WTC11 (cell line): Measurements from ENCODE around the gene GPR39. TPM values are rescaled to one million over a fixed set of nuclear protein-coding genes. Genes with fewer than 3 reads are reported as not detected.

ENCODE experiments used
- ATAC-seq: fragments of 200-7000 bp; cut with Tn5 transposase; 2 replicates; pipeline ENCODE4 v1.10.0; 2021; ENCODE audit warnings: mild to moderate bottlenecking, moderate library complexity
- CTCF ChIA-PET: fragments of 300-600 bp; sonication (Branson Sonifier 250); formaldehyde crosslinking; loops from one replicate; lab custom pipeline; 2021; ENCODE audit warnings: antibody characterized with exemption; lab: Charles Lee
- POLR2A ChIA-PET: fragments of 350-600 bp; sonication (Branson Sonifier 250); formaldehyde crosslinking; loops from one replicate; lab custom pipeline; 2021; ENCODE audit warnings: antibody characterized with exemption; lab: Charles Lee
- DNase-seq: peaks from one replicate; pipeline ENCODE4 v3.0.0; 2021; ENCODE audit warnings: low spot score
- H3K27ac Mint-ChIP-seq: 2 replicates; pipeline ENCODE4 v1.8.0; 2021; ENCODE audit warnings: mixed read lengths
- H3K27me3 Mint-ChIP-seq: 2 replicates; pipeline ENCODE4 v1.8.0; 2021; ENCODE audit warnings: low read depth, mild to moderate bottlenecking, moderate library complexity, mixed read lengths
- H3K36me3 Mint-ChIP-seq: 2 replicates; pipeline ENCODE4 v1.8.0; 2021; ENCODE audit warnings: mixed read lengths
- H3K4me1 Mint-ChIP-seq: 2 replicates; pipeline ENCODE4 v1.8.0; 2022; ENCODE audit warnings: mixed read lengths
- H3K4me3 Mint-ChIP-seq: 2 replicates; pipeline ENCODE4 v1.8.0; 2021; ENCODE audit warnings: mild to moderate bottlenecking, moderate library complexity, mixed read lengths
- H3K9me3 Mint-ChIP-seq: 2 replicates; pipeline ENCODE4 v1.8.0; 2021; ENCODE audit warnings: mixed read lengths
- E2F1 ChIP-seq: sonication (generic); formaldehyde crosslinking; IDR thresholded peaks from 2 replicates; pipeline ENCODE4 v1.8.0; 2022; ENCODE audit warnings: mild to moderate bottlenecking, missing genetic modification reagents
- ELF4 ChIP-seq: sonication (generic); formaldehyde crosslinking; IDR thresholded peaks from 2 replicates; pipeline ENCODE4 v1.8.1; 2022; ENCODE audit warnings: low read depth, mild to moderate bottlenecking, moderate library complexity, missing genetic modification reagents
- EMX1 ChIP-seq: fragments of 250-450 bp; sonication (Bioruptor Pico); IDR thresholded peaks from 2 replicates; pipeline ENCODE4 v1.8.0; 2021; ENCODE audit warnings: mild to moderate bottlenecking
- ESRRA ChIP-seq: sonication (generic); formaldehyde crosslinking; IDR thresholded peaks from 2 replicates; pipeline ENCODE4 v1.8.1; 2022; ENCODE audit warnings: mild to moderate bottlenecking, missing genetic modification reagents, borderline replicate concordance
- FOXK1 ChIP-seq: sonication (generic); formaldehyde crosslinking; IDR thresholded peaks from 2 replicates; pipeline ENCODE4 v1.8.0; 2022; ENCODE audit warnings: mild to moderate bottlenecking, moderate library complexity, missing genetic modification reagents
- GRHL2 ChIP-seq: fragments of 250-450 bp; sonication (Bioruptor Pico); IDR thresholded peaks from 2 replicates; pipeline ENCODE4 v1.8.0; 2022; ENCODE audit warnings: mild to moderate bottlenecking, moderate library complexity; ENCODE audit not compliant: insufficient replicate concordance, severe bottlenecking
- KAT7 ChIP-seq: sonication (generic); formaldehyde crosslinking; IDR thresholded peaks from 2 replicates; pipeline ENCODE4 v1.8.1; 2023; ENCODE audit warnings: missing genetic modification reagents, mild to moderate bottlenecking, borderline replicate concordance
- MLX ChIP-seq: sonication (generic); formaldehyde crosslinking; IDR thresholded peaks from 2 replicates; pipeline ENCODE4 v1.8.1; 2023; ENCODE audit warnings: mild to moderate bottlenecking, missing genetic modification reagents, moderate library complexity
- NFYB ChIP-seq: sonication (generic); formaldehyde crosslinking; conservative IDR thresholded peaks from 2 replicates; pipeline ENCODE4 v1.8.0; 2022; ENCODE audit warnings: low read depth, missing genetic modification reagents
- NR1H2 ChIP-seq: sonication (generic); formaldehyde crosslinking; IDR thresholded peaks from 2 replicates; pipeline ENCODE4 v1.9.0; 2021; ENCODE audit warnings: mild to moderate bottlenecking, moderate library complexity, missing genetic modification reagents
- NR3C1 ChIP-seq: sonication (generic); formaldehyde crosslinking; conservative IDR thresholded peaks from 2 replicates; pipeline ENCODE4 v1.8.1; 2023; ENCODE audit warnings: low read depth, mild to moderate bottlenecking, missing genetic modification reagents
- PREB ChIP-seq: sonication (generic); formaldehyde crosslinking; IDR thresholded peaks from 2 replicates; pipeline ENCODE4 v1.8.1; 2022; ENCODE audit warnings: mild to moderate bottlenecking, missing genetic modification reagents, moderate library complexity, borderline replicate concordance
- ZBTB21 ChIP-seq: sonication (generic); formaldehyde crosslinking; IDR thresholded peaks from 2 replicates; pipeline ENCODE4 v1.8.1; 2023; ENCODE audit warnings: mild to moderate bottlenecking, missing genetic modification reagents, borderline replicate concordance
- ZSCAN18 ChIP-seq: fragments of 250-450 bp; sonication (Bioruptor Pico); IDR thresholded peaks from 2 replicates; pipeline ENCODE4 v2.1.2; 2022; ENCODE audit warnings: mild to moderate bottlenecking, moderate library complexity
- total RNA-seq: library from RNA; stranded (reverse); gene quantifications from 3 replicates; pipeline ENCODE4 v1.2.3, GENCODE V29; 2021
- TF ChIP-seq, protein P1 (sequence below): fragments of 250-450 bp; sonication (Bioruptor Pico); IDR thresholded peaks from 2 replicates; pipeline ENCODE4 v1.9.0; 2021; ENCODE audit warnings: mild to moderate bottlenecking
- TF ChIP-seq, protein P2 (sequence below): sonication (generic); formaldehyde crosslinking; IDR thresholded peaks from 2 replicates; pipeline ENCODE4 v1.8.0; 2023; ENCODE audit warnings: mild to moderate bottlenecking, missing genetic modification reagents
- TF ChIP-seq, protein P3 (sequence below): sonication (generic); formaldehyde crosslinking; IDR thresholded peaks from 2 replicates; pipeline ENCODE4 v1.8.1; 2023; ENCODE audit warnings: mild to moderate bottlenecking, missing genetic modification reagents

The GPR39 gene
- total RNA-seq, 1 experiment from 2014 or later, result 0.74 TPM

GRCh38 chr2:132652474-132652873, 235.9 kb downstream of the GPR39 start (continued):
- TF ChIP-seq, protein P1, sequence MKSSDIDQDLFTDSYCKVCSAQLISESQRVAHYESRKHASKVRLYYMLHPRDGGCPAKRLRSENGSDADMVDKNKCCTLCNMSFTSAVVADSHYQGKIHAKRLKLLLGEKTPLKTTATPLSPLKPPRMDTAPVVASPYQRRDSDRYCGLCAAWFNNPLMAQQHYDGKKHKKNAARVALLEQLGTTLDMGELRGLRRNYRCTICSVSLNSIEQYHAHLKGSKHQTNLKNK (CRISPR knock-in tag), result no peak
- no peak for TF ChIP-seq EMX1
- no peak for TF ChIP-seq E2F1 (CRISPR knock-in tag)
- TF ChIP-seq ESRRA, result no peak
- TF ChIP-seq, protein P2, sequence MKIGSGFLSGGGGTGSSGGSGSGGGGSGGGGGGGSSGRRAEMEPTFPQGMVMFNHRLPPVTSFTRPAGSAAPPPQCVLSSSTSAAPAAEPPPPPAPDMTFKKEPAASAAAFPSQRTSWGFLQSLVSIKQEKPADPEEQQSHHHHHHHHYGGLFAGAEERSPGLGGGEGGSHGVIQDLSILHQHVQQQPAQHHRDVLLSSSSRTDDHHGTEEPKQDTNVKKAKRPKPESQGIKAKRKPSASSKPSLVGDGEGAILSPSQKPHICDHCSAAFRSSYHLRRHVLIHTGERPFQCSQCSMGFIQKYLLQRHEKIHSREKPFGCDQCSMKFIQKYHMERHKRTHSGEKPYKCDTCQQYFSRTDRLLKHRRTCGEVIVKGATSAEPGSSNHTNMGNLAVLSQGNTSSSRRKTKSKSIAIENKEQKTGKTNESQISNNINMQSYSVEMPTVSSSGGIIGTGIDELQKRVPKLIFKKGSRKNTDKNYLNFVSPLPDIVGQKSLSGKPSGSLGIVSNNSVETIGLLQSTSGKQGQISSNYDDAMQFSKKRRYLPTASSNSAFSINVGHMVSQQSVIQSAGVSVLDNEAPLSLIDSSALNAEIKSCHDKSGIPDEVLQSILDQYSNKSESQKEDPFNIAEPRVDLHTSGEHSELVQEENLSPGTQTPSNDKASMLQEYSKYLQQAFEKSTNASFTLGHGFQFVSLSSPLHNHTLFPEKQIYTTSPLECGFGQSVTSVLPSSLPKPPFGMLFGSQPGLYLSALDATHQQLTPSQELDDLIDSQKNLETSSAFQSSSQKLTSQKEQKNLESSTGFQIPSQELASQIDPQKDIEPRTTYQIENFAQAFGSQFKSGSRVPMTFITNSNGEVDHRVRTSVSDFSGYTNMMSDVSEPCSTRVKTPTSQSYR (CRISPR knock-in tag), result no peak
- TF ChIP-seq NFYB (CRISPR knock-in tag), result no peak
- no peak for TF ChIP-seq MLX
- no peak for TF ChIP-seq ZSCAN18

DNA sequence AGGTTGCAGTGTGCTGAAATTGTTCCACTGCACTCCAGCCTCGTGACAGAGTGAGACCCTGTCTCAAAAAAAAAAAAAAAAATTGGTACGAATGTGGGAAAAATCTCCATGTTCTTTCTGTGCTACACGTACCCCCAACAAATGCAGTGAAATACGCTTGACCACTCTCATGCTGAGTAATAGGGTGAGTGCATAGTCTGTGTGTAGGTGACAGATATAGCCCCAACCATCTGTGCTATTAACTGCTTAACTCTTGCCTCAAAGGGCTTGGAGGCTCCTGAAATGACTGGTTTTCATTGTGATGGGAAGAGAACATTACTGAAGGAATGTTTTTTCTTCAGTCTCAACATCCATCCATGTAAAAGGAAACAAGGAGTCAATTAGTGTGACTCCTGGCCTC, 237.7 kb downstream of the GPR39 start:
- Mint-ChIP-seq H3K36me3 (no peaks in the 10 kb centered on the region), H3K4me3 (no peak overlapping the region), H3K27me3 (no peaks in the 10 kb centered on the region), H3K27ac (no peak overlapping the region), H3K9me3 (no peaks in the 10 kb centered on the region), H3K4me1 (peaks cover 14% of the 10 kb centered on the region)
- TF ChIP-seq PREB (CRISPR knock-in tag), result no peak
- no peak for TF ChIP-seq ZBTB21
- TF ChIP-seq KAT7 (CRISPR knock-in tag), result no peak
- no peak for TF ChIP-seq FOXK1 (CRISPR knock-in tag)
- TF ChIP-seq, protein P3, sequence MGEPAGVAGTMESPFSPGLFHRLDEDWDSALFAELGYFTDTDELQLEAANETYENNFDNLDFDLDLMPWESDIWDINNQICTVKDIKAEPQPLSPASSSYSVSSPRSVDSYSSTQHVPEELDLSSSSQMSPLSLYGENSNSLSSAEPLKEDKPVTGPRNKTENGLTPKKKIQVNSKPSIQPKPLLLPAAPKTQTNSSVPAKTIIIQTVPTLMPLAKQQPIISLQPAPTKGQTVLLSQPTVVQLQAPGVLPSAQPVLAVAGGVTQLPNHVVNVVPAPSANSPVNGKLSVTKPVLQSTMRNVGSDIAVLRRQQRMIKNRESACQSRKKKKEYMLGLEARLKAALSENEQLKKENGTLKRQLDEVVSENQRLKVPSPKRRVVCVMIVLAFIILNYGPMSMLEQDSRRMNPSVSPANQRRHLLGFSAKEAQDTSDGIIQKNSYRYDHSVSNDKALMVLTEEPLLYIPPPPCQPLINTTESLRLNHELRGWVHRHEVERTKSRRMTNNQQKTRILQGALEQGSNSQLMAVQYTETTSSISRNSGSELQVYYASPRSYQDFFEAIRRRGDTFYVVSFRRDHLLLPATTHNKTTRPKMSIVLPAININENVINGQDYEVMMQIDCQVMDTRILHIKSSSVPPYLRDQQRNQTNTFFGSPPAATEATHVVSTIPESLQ (CRISPR knock-in tag), result no peak
- no peak for TF ChIP-seq ELF4 (CRISPR knock-in tag)
- TF ChIP-seq NR3C1 (CRISPR knock-in tag), result no peak
- TF ChIP-seq GRHL2 (CRISPR knock-in tag), result no peak
- TF ChIP-seq NR1H2 (CRISPR knock-in tag), result no peak
- ATAC-seq (no peak), DNase-seq (no peak)
- ChIA-PET POLR2A (no interaction called here), CTCF (no interaction called here)
